DND-41 (cell line): Measurements from ENCODE around the gene XNDC1N.

Source experiments
- ATAC-seq: fragments of 200-7000 bp; cut with Tn5 transposase; 3 replicates; pipeline ENCODE4 v1.9.1; 2021; ENCODE audit warnings: low read depth; ENCODE audit not compliant: insufficient read depth
- DNase-seq: peaks from one replicate; pipeline ENCODE4 v3.0.0-alpha.2; 2020
- H2AFZ ChIP-seq: 2 replicates; pipeline ENCODE4 v1.6.0; 2012; ENCODE audit warnings: low read depth, low read length
- H3K27ac ChIP-seq: 2 replicates; pipeline ENCODE4 v1.5.1; 2012; ENCODE audit warnings: low read length, inconsistent platforms
- H3K27me3 ChIP-seq: fragments of 200-600 bp; sonication (generic); 2 replicates; pipeline ENCODE4 v1.6.0; 2012; ENCODE audit warnings: low read length, mild to moderate bottlenecking, inconsistent platforms; ENCODE audit not compliant: insufficient read depth, poor library complexity
- H3K36me3 ChIP-seq: 2 replicates; pipeline ENCODE4 v1.5.1; 2012; ENCODE audit warnings: low read length, inconsistent platforms; ENCODE audit not compliant: insufficient read depth
- H3K4me1 ChIP-seq: 2 replicates; pipeline ENCODE4 v1.5.1; 2012; ENCODE audit warnings: mild to moderate bottlenecking, low read length; ENCODE audit not compliant: insufficient read depth
- H3K4me2 ChIP-seq: 2 replicates; pipeline ENCODE4 v1.6.0; 2012; ENCODE audit warnings: mild to moderate bottlenecking, moderate library complexity, low read length, inconsistent platforms; ENCODE audit not compliant: insufficient read depth
- H3K4me3 ChIP-seq, 2 experiments: fragments of 200-600 bp in 1 of 2; shearing (Covaris generic) in 1 of 2; 2 replicates each; pipeline ENCODE4 v1.5.1; 2012 to 2016; ENCODE audit warnings: inconsistent platforms in 2 of 2, low read length in 2 of 2, mild to moderate bottlenecking in 2 of 2, low read depth in 1 of 2, moderate library complexity in 1 of 2
- H3K79me2 ChIP-seq: 2 replicates; pipeline ENCODE4 v1.6.0; 2012; ENCODE audit warnings: low read length, inconsistent platforms; ENCODE audit not compliant: insufficient read depth
- H3K9ac ChIP-seq: 2 replicates; pipeline ENCODE4 v1.6.0; 2012; ENCODE audit warnings: low read depth, mild to moderate bottlenecking, inconsistent platforms, low read length, moderate library complexity
- H3K9me3 ChIP-seq: 2 replicates; pipeline ENCODE4 v1.5.1; 2012; ENCODE audit warnings: low read length, moderate library complexity, mild to moderate bottlenecking, inconsistent platforms; ENCODE audit not compliant: insufficient read depth, severe bottlenecking
- H4K20me1 ChIP-seq: 2 replicates; pipeline ENCODE4 v1.6.0; 2012; ENCODE audit warnings: low read length; ENCODE audit not compliant: insufficient read depth
- CTCF ChIP-seq: IDR thresholded peaks from 2 replicates; pipeline ENCODE4 v1.5.1; 2012; ENCODE audit warnings: borderline replicate concordance, low read length, moderate library complexity, mild to moderate bottlenecking; ENCODE audit not compliant: poor library complexity, severe bottlenecking; ENCODE audit errors: extremely low read depth
- EZH2 ChIP-seq: IDR thresholded peaks from 3 replicates; pipeline ENCODE4 v1.6.1; 2012; ENCODE audit warnings: borderline replicate concordance, low read depth, mild to moderate bottlenecking, moderate library complexity, low read length, inconsistent platforms; ENCODE audit not compliant: severe bottlenecking

XNDC1N gene

GRCh38 chr11:71976551-71976950, 48.2 kb upstream of the XNDC1N start:
- no peaks in the 10 kb centered on the region for H3K27me3 ChIP-seq
- no peak overlapping the region for H3K4me3 ChIP-seq
- H3K9me3 ChIP-seq, result no peaks in the 10 kb centered on the region
- TF ChIP-seq CTCF, result no peak
- TF ChIP-seq EZH2, result no peak
- H3K79me2 ChIP-seq, result no peaks in the 10 kb centered on the region
- no peak for ATAC-seq
- H4K20me1 ChIP-seq, result no peaks in the 10 kb centered on the region; the same call in 1 of the 2 replicates
- no peak overlapping the region for H2AFZ ChIP-seq
- no peak overlapping the region for H3K4me2 ChIP-seq
- no peak for DNase-seq
- no peak overlapping the region for H3K27ac ChIP-seq
- H3K4me1 ChIP-seq, result no peaks in the 10 kb centered on the region
- no peak overlapping the region for H3K9ac ChIP-seq
- H3K36me3 ChIP-seq, result peaks cover 17% of the 10 kb centered on the region; the same call in 1 of the 2 replicates

GRCh38 chr11:71971680-71972079, 43.3 kb upstream of the XNDC1N start:
- DNase-seq (no peak), ATAC-seq (no peak)
- no peaks in the 10 kb centered on the region for H4K20me1 ChIP-seq

GRCh38 chr11:71964641-71965040, 36.2 kb upstream of the XNDC1N start:
- Histone ChIP-seq H3K4me2 (no peak overlapping the region), H3K4me3 (no peak overlapping the region), H3K9me3 (no peaks in the 10 kb centered on the region), H2AFZ (no peak overlapping the region), H3K36me3 (peaks cover 48% of the 10 kb centered on the region), H3K9ac (no peak overlapping the region), H3K27ac (no peak overlapping the region), H3K79me2 (no peaks in the 10 kb centered on the region), H4K20me1 (no peaks in the 10 kb centered on the region), H3K4me1 (no peaks in the 10 kb centered on the region), H3K27me3 (no peaks in the 10 kb centered on the region)
- TF ChIP-seq EZH2, result no peak
- TF ChIP-seq CTCF, result no peak
- DNase-seq, result no peak
- ATAC-seq, result no peak

More at GRCh38 chr11:71971680-71972079, 43.3 kb upstream of the XNDC1N start:
- H3K36me3 ChIP-seq, result peaks cover 34% of the 10 kb centered on the region; the same call in 1 of the 2 replicates
- no peaks in the 10 kb centered on the region for H3K4me1 ChIP-seq
- no peak overlapping the region for H3K27ac ChIP-seq
- TF ChIP-seq EZH2, result no peak
- TF ChIP-seq CTCF, result no peak
- no peak overlapping the region for H2AFZ ChIP-seq
- H3K27me3 ChIP-seq, result no peaks in the 10 kb centered on the region
- no peak overlapping the region for H3K4me3 ChIP-seq
- no peak overlapping the region for H3K4me2 ChIP-seq
- H3K9me3 ChIP-seq, result no peaks in the 10 kb centered on the region
- no peaks in the 10 kb centered on the region for H3K79me2 ChIP-seq
- H3K9ac ChIP-seq, result no peak overlapping the region

GRCh38 chr11:71963468-71963867, 35.1 kb upstream of the XNDC1N start:
- H3K9ac ChIP-seq, result no peak overlapping the region
- DNase-seq (no peak), ATAC-seq (no peak)
- peaks cover 39% of the 10 kb centered on the region for H3K36me3 ChIP-seq
- no peaks in the 10 kb centered on the region for H3K4me1 ChIP-seq
- H3K79me2 ChIP-seq, result no peaks in the 10 kb centered on the region
- H3K27ac ChIP-seq, result no peak overlapping the region
- no peak overlapping the region for H3K4me3 ChIP-seq
- H3K9me3 ChIP-seq, result no peaks in the 10 kb centered on the region
- H3K4me2 ChIP-seq, result no peak overlapping the region
- no peaks in the 10 kb centered on the region for H4K20me1 ChIP-seq
- TF ChIP-seq EZH2 (no peak), CTCF (no peak)
- no peak overlapping the region for H2AFZ ChIP-seq
- H3K27me3 ChIP-seq, result no peaks in the 10 kb centered on the region
